ENCODE results near the gene ADGRA1. TPM values are rescaled to one million over a fixed set of nuclear protein-coding genes. Genes with fewer than 3 reads are reported as not detected.

The ADGRA1 gene
- total and polyA plus RNA-seq, 10 of the 15 experiments (the other 5 are each of a cell fraction or from before 2014, with no cell fraction given), result not detected

- in situ Hi-C loops (cut with MboI), result no loop called here
Measured at GRCh38 chr10:133179651-133180050, 91.9 kb downstream of the ADGRA1 start.

More at GRCh38 chr10:133179651-133180050, 91.9 kb downstream of the ADGRA1 start:
- RAD21 ChIA-PET (ENCODE audit: unreplicated experiment), result no interaction called here
- Histone ChIP-seq H3K9ac (ENCODE audit: control insufficient read depth, insufficient read depth, low read length) (no peak overlapping the region), H3K27ac (ENCODE audit: control insufficient read depth, insufficient read depth) (no peak overlapping the region), H3K4me1 (ENCODE audit: control insufficient read depth, insufficient read depth, low read length) (no peaks in the 10 kb centered on the region), H3K4me3 (no peak overlapping the region), H3K79me2 (ENCODE audit: control insufficient read depth, insufficient read depth, low read length) (no peaks in the 10 kb centered on the region), H3K36me3 (ENCODE audit: control insufficient read depth in 2 of 2, insufficient read depth in 2 of 2, low read length in 1 of 2) (no peaks in the 10 kb centered on the region), H3K27me3 (replicated peaks in 1 of 2; ENCODE audit: control insufficient read depth in 2 of 2, insufficient read depth in 2 of 2, low read length in 1 of 2) (no peaks in the 10 kb centered on the region), H4K20me1 (ENCODE audit: control insufficient read depth, insufficient read depth) (no peaks in the 10 kb centered on the region), H3K9me3 (replicated peaks; ENCODE audit: control insufficient read depth, insufficient read depth, low read length) (no peaks in the 10 kb centered on the region; the same call in 2 of the 3 replicates), H2AFZ (ENCODE audit: control insufficient read depth, low read depth, low read length) (no peak overlapping the region), H3K4me2 (ENCODE audit: control insufficient read depth, insufficient read depth) (no peak overlapping the region)
- ATAC-seq, result no peak
- no peak for FAIRE-seq
- CTCF ChIA-PET, result no interaction called here
- SMC1A ChIA-PET (ENCODE audit: uncharacterized antibody, unreplicated experiment), result no interaction called here
- DNase-seq (ENCODE audit: low read depth, low spot score), result no peak
- WGBS (ENCODE audit: insufficient coverage, insufficient replicate concordance, low lambda C conversion rate, missing lambda C conversion rate), result 57% methylated on average over 26 of the region's 26 CpGs
- POLR2A ChIA-PET, result no interaction called here
- intact Hi-C loops (cut with micrococcal nuclease; ENCODE audit: unreplicated experiment), result no loop called here
- no peak for TF ChIP-seq CHD4 (IDR thresholded peaks at IDR 0.05)
- no peak for TF ChIP-seq ZBTB4 (CRISPR knock-in tag; IDR thresholded peaks at IDR 0.05)
- no peak for TF ChIP-seq ZNF24 (IDR thresholded peaks at IDR 0.05)
- TF ChIP-seq RELA (IDR thresholded peaks at IDR 0.05; ENCODE audit: borderline replicate concordance, partially characterized antibody), result no peak
- no peak for TF ChIP-seq SREBF1 (IDR thresholded peaks at IDR 0.05; ENCODE audit: low read length)
- TF ChIP-seq WRNIP1 (IDR thresholded peaks at IDR 0.05; ENCODE audit: borderline replicate concordance, low read depth, low read length), result no peak
- TF ChIP-seq GABPA (IDR thresholded peaks at IDR 0.05; ENCODE audit: low read depth), result no peak
- TF ChIP-seq NR2C1 (IDR thresholded peaks at IDR 0.05), result no peak
- TF ChIP-seq MLLT1 (IDR thresholded peaks at IDR 0.05), result no peak
- no peak for TF ChIP-seq CHD2 (IDR thresholded peaks at IDR 0.05; ENCODE audit: borderline replicate concordance, low read depth, low read length)
- BruUV-seq (replicated peaks), result no TSS peak
